ENCODE measurements around the gene GP5. TPM values are rescaled to one million over a fixed set of nuclear protein-coding genes. Genes with fewer than 3 reads are reported as not detected.

The GP5 gene
- total RNA-seq, 1 donor from 2014 or later = 0.23 TPM

- H3K36me3 Mint-ChIP-seq (ENCODE audit: low read depth, unreplicated experiment) = no peaks in the 10 kb centered on the region
- no peak for DNase-seq (ENCODE audit: low spot score)
- H3K27ac Mint-ChIP-seq (ENCODE audit: unreplicated experiment) = no peak overlapping the region
- TF ChIP-seq CTCF (IDR thresholded peaks at IDR 0.05; ENCODE audit: unreplicated experiment) = no peak
- no peak overlapping the region for H3K4me3 Mint-ChIP-seq (ENCODE audit: unreplicated experiment)
- H3K9me3 Mint-ChIP-seq (ENCODE audit: unreplicated experiment) = no peaks in the 10 kb centered on the region
- peaks cover 2% of the 10 kb centered on the region for H3K27me3 Mint-ChIP-seq (ENCODE audit: unreplicated experiment)
- H3K4me1 Mint-ChIP-seq (ENCODE audit: unreplicated experiment) = no peaks in the 10 kb centered on the region
These were observed 48.4 kb downstream of the GP5 start for GRCh38 chr3:194350726-194351071.

GRCh38 chr3:194348354-194348753 lies 50.7 kb downstream of the GP5 start:
- no peaks in the 10 kb centered on the region for H3K36me3 Mint-ChIP-seq (ENCODE audit: low read depth, unreplicated experiment)
- H3K4me3 Mint-ChIP-seq (ENCODE audit: unreplicated experiment) = no peak overlapping the region
- H3K27me3 Mint-ChIP-seq (ENCODE audit: unreplicated experiment) = peaks cover 3% of the 10 kb centered on the region
- H3K27ac Mint-ChIP-seq (ENCODE audit: unreplicated experiment) = no peak overlapping the region
- no peaks in the 10 kb centered on the region for H3K4me1 Mint-ChIP-seq (ENCODE audit: unreplicated experiment)
- no peak for DNase-seq (ENCODE audit: low spot score)
- TF ChIP-seq CTCF (IDR thresholded peaks at IDR 0.05; ENCODE audit: unreplicated experiment) = no peak
- H3K9me3 Mint-ChIP-seq (ENCODE audit: unreplicated experiment) = no peaks in the 10 kb centered on the region

GRCh38 chr3:194346621-194347020 lies 52.4 kb downstream of the GP5 start:
- Mint-ChIP-seq H3K4me3 (ENCODE audit: unreplicated experiment) (no peak overlapping the region), H3K9me3 (ENCODE audit: unreplicated experiment) (no peaks in the 10 kb centered on the region), H3K4me1 (ENCODE audit: unreplicated experiment) (no peaks in the 10 kb centered on the region), H3K27ac (ENCODE audit: unreplicated experiment) (no peak overlapping the region), H3K36me3 (ENCODE audit: low read depth, unreplicated experiment) (no peaks in the 10 kb centered on the region), H3K27me3 (ENCODE audit: unreplicated experiment) (peaks cover 3% of the 10 kb centered on the region)
- DNase-seq (ENCODE audit: low spot score) = no peak
- no peak for TF ChIP-seq CTCF (IDR thresholded peaks at IDR 0.05; ENCODE audit: unreplicated experiment)

GRCh38 chr3:194346035-194346434 lies 53.0 kb downstream of the GP5 start:
- H3K27ac Mint-ChIP-seq (ENCODE audit: unreplicated experiment) = no peak overlapping the region
- H3K4me1 Mint-ChIP-seq (ENCODE audit: unreplicated experiment) = no peaks in the 10 kb centered on the region
- H3K4me3 Mint-ChIP-seq (ENCODE audit: unreplicated experiment) = no peak overlapping the region
- TF ChIP-seq CTCF (IDR thresholded peaks at IDR 0.05; ENCODE audit: unreplicated experiment) = no peak
- no peaks in the 10 kb centered on the region for H3K36me3 Mint-ChIP-seq (ENCODE audit: low read depth, unreplicated experiment)
- H3K9me3 Mint-ChIP-seq (ENCODE audit: unreplicated experiment) = no peaks in the 10 kb centered on the region
- peaks cover 7% of the 10 kb centered on the region for H3K27me3 Mint-ChIP-seq (ENCODE audit: unreplicated experiment)
- DNase-seq (ENCODE audit: low spot score) = no peak

Other genes with a start within 250 kb of the GP5 start
- gene CPN2, start 47.9 kb downstream of the GP5 start, total RNA-seq (ENCODE audit: unreplicated experiment) = not detected
- not detected for gene LRRC15, start 29.5 kb downstream of the GP5 start, total RNA-seq (ENCODE audit: unreplicated experiment)
- gene ATP13A3, start 87.7 kb upstream of the GP5 start, total RNA-seq (ENCODE audit: unreplicated experiment) = 32.1 TPM
- 51.1 TPM for gene TMEM44, start 234.2 kb upstream of the GP5 start, total RNA-seq (ENCODE audit: unreplicated experiment)